Endothelial cell of umbilical vein (primary cell): ENCODE data around the gene UNC5C. TPM values are rescaled to one million over a fixed set of nuclear protein-coding genes. Genes with fewer than 3 reads are reported as not detected.

Experiments
- BruUV-seq: library from RNA; stranded (reverse); fragments of 400-500 nt; replicated peaks from 2 replicates; lab custom pipeline; 2021; lab: Mats Ljungman, UMichigan
- CTCF ChIA-PET: fragments of 300-600, 350-600 bp; sonication (Branson Sonifier 250); formaldehyde crosslinking; loops from one replicate; lab custom pipeline; 2021; ENCODE audit warnings: antibody characterized with exemption, inconsistent platforms; lab: Charles Lee
- POLR2A ChIA-PET: fragments of 300-600, 350-600 bp; sonication (Branson Sonifier 250); formaldehyde crosslinking; loops from one replicate; lab custom pipeline; 2021; ENCODE audit warnings: antibody characterized with exemption, inconsistent platforms; lab: Charles Lee
- DNase-seq: peaks from one replicate; pipeline ENCODE4 v3.0.0-alpha.2; 2011; ENCODE audit warnings: low read depth, low spot score
- FAIRE-seq: peaks from 2 replicates; lab custom pipeline; 2011; peaks lifted over from hg19 to GRCh38; lab: Jason Lieb, UNC
- H2AFZ ChIP-seq: 2 replicates; pipeline ENCODE4 v1.6.0; 2012; ENCODE audit warnings: low read depth, low read length, control low read depth, inconsistent platforms
- H3K27ac ChIP-seq: 2 replicates; pipeline ENCODE4 v1.5.1; 2011; ENCODE audit warnings: low read depth, mild to moderate bottlenecking, control low read depth, low read length, moderate library complexity; ENCODE audit not compliant: insufficient read depth
- H3K27me3 ChIP-seq, 2 experiments: 2 replicates each; pipeline versions ENCODE4 v1.6.0 to v1.6.1; 2011; ENCODE audit warnings: low read length in 2 of 2, mixed read lengths in 1 of 2; ENCODE audit not compliant: control insufficient read depth in 2 of 2, insufficient read depth in 2 of 2
- H3K36me3 ChIP-seq, 2 experiments: 2 replicates in 1 of 2; 3 replicates in 1 of 2; pipeline ENCODE4 v1.5.1; 2011; ENCODE audit warnings: low read length in 2 of 2, mild to moderate bottlenecking in 1 of 2, moderate library complexity in 1 of 2; ENCODE audit not compliant: control insufficient read depth in 2 of 2, insufficient read depth in 2 of 2; ENCODE audit errors: extremely low read depth in 1 of 2
- H3K4me1 ChIP-seq: 3 replicates; pipeline ENCODE4 v1.5.1; 2011; ENCODE audit warnings: mild to moderate bottlenecking, low read length; ENCODE audit not compliant: control insufficient read depth, insufficient read depth; ENCODE audit errors: extremely low read depth
- H3K4me2 ChIP-seq: 2 replicates; pipeline ENCODE4 v1.6.1; 2011; ENCODE audit warnings: low read length, control low read depth, mixed read lengths; ENCODE audit not compliant: insufficient read depth
- H3K4me3 ChIP-seq, 3 experiments: fragments of 200-600 bp in 1 of 3; sonication (generic), shearing (Covaris generic) in 1 of 3; replicated peaks in 1 of 3; 2 replicates each; pipeline ENCODE4 v1.5.1; 2011 to 2016; ENCODE audit warnings: control low read depth in 3 of 3, low read length in 3 of 3, mild to moderate bottlenecking in 2 of 3, inconsistent platforms in 1 of 3, low read depth in 1 of 3, moderate library complexity in 1 of 3; ENCODE audit not compliant: insufficient read depth in 1 of 3
- H3K79me2 ChIP-seq: 2 replicates; pipeline ENCODE4 v1.6.0; 2012; ENCODE audit warnings: low read length, inconsistent platforms; ENCODE audit not compliant: control insufficient read depth, insufficient read depth
- H3K9ac ChIP-seq: replicated peaks from 2 replicates; pipeline ENCODE3; 2011; ENCODE audit warnings: low read length, control low read depth; ENCODE audit not compliant: insufficient read depth; ENCODE audit errors: extremely low read depth
- H3K9me1 ChIP-seq: replicated peaks from 3 replicates; pipeline ENCODE4 v1.6.0; 2011; ENCODE audit warnings: mild to moderate bottlenecking, low read length; ENCODE audit not compliant: control insufficient read depth, insufficient read depth; ENCODE audit errors: extremely low read depth
- H3K9me3 ChIP-seq: replicated peaks from 2 replicates; pipeline ENCODE4 v1.5.1; 2012; ENCODE audit warnings: low read length, inconsistent platforms; ENCODE audit not compliant: control insufficient read depth, insufficient read depth
- H4K20me1 ChIP-seq: replicated peaks from 2 replicates; pipeline ENCODE3; 2011; ENCODE audit warnings: mild to moderate bottlenecking, low read length; ENCODE audit not compliant: control insufficient read depth, insufficient read depth; ENCODE audit errors: extremely low read depth
- CTCF ChIP-seq, 2 donors: IDR thresholded peaks; 1 replicate in 1 of 2; 2 replicates in 1 of 2; pipeline ENCODE4 v1.5.1; 2011; ENCODE audit warnings: low read length in 2 of 2, mild to moderate bottlenecking in 2 of 2, moderate library complexity in 2 of 2, control low read depth in 1 of 2, inconsistent platforms in 1 of 2, low read depth in 1 of 2; ENCODE audit not compliant: insufficient read depth in 1 of 2; ENCODE audit errors: extremely low read depth in 1 of 2
- EZH2 ChIP-seq: IDR thresholded peaks from 2 replicates; pipeline ENCODE4 v1.6.1; 2012; ENCODE audit warnings: borderline replicate concordance, low read depth, mild to moderate bottlenecking, moderate library complexity, low read length, inconsistent platforms; ENCODE audit not compliant: severe bottlenecking
- FOS ChIP-seq: IDR thresholded peaks from 2 replicates; pipeline ENCODE4 v1.6.1; 2011; ENCODE audit warnings: mild to moderate bottlenecking, low read length, moderate library complexity, borderline replicate concordance; ENCODE audit not compliant: insufficient read depth
- MAX ChIP-seq: IDR thresholded peaks from 2 replicates; pipeline ENCODE4 v1.6.1; 2011; ENCODE audit not compliant: insufficient read depth, insufficient read length
- MYC ChIP-seq: IDR thresholded peaks from one replicate; pipeline ENCODE4 v1.6.1; 2011; ENCODE audit warnings: mild to moderate bottlenecking, low read depth, low read length
- POLR2A ChIP-seq: IDR thresholded peaks from 2 replicates; pipeline ENCODE4 v1.6.1; 2012; ENCODE audit warnings: low read depth, mild to moderate bottlenecking, control low read depth, low read length
- POLR2AphosphoS5 ChIP-seq: IDR thresholded peaks from 2 replicates; pipeline ENCODE4 v1.6.1; 2012; ENCODE audit warnings: low read depth, mild to moderate bottlenecking, control low read depth, low read length, moderate library complexity; ENCODE audit not compliant: insufficient read depth
- dilution Hi-C: fragments of 300-500 bp; cut with MboI; formaldehyde crosslinking; loops from one replicate; pipeline ENCODE4 v1.15.0; 2019; ENCODE audit warnings: low sequenced_read_pairs; ENCODE audit not compliant: extremely low pct_ligation_motif_present
- intact Hi-C: fragments of 100-400 bp; cut with micrococcal nuclease; formaldehyde crosslinking; loops from one replicate; pipeline ENCODE4 v1.10.0; 2022
- polyA plus RNA-seq, 4 experiments: library from polyadenylated mRNA; depleted of rRNA in 3 of 4; stranded (reverse) in 3 of 4; unstranded in 1 of 4; fragments of >200 nt; gene quantifications; 2 replicates each; pipeline versions ENCODE4 v1.2.1 to v1.2.3, GENCODE V29; 2011 to 2012; ENCODE audit warnings: missing spikeins in 1 of 4
- total RNA-seq: library from RNA; stranded (reverse); gene quantifications from 2 replicates; pipeline ENCODE4 v1.2.3, GENCODE V29; 2021

UNC5C gene
- total and polyA plus RNA-seq, 2 donors (not counting 3 experiments of a cell fraction or from before 2014, with no cell fraction given): 0.44 to 0.53 TPM

GRCh38 chr4:95526075-95526474 is 22.7 kb downstream of the UNC5C start:
- no TSS peak for BruUV-seq
- no peaks in the 10 kb centered on the region for H3K4me1 ChIP-seq

More at GRCh38 chr4:95526075-95526474, 22.7 kb downstream of the UNC5C start:
- dilution Hi-C loops (no loop called here), intact Hi-C loops (no loop called here)
- no peaks in the 10 kb centered on the region for H3K79me2 ChIP-seq
- H3K4me2 ChIP-seq: no peak overlapping the region
- H3K9me1 ChIP-seq: no peaks in the 10 kb centered on the region
- H3K4me3 ChIP-seq: no peak overlapping the region
- no peak for DNase-seq
- no peak for TF ChIP-seq CTCF (IDR thresholded peaks at IDR 0.05; ENCODE audit: extremely low read depth in 1 of 2, insufficient read depth in 1 of 2, low read depth in 1 of 2, low read length in 2 of 2)
- TF ChIP-seq FOS: no peak
- no peak for TF ChIP-seq MYC
- TF ChIP-seq POLR2AphosphoS5: no peak
- no peak for TF ChIP-seq MAX
- no peak for TF ChIP-seq POLR2A
- no peak for TF ChIP-seq EZH2
- no peak overlapping the region for H2AFZ ChIP-seq
- H3K36me3 ChIP-seq: no peaks in the 10 kb centered on the region
- H3K27me3 ChIP-seq: no peaks in the 10 kb centered on the region
- H3K9ac ChIP-seq: no peak overlapping the region
- CTCF ChIA-PET: interaction anchor here (1.2 kb wide), 1 partner anchor 12 kb away, joined by 3 read pairs; no protein-coding TSS in a partner anchor
- POLR2A ChIA-PET: no interaction called here
- H4K20me1 ChIP-seq: no peaks in the 10 kb centered on the region
- no peaks in the 10 kb centered on the region for H3K9me3 ChIP-seq
- no peak overlapping the region for H3K27ac ChIP-seq
- FAIRE-seq: no peak
